CD4-positive, alpha-beta T cell treated with Interleukin-6 at 100 ng/mL for 8 hours (primary cell): ENCODE measurements around the gene U2AF1L4.

Experiments used
- DNase-seq: peaks from one replicate; pipeline ENCODE4 v3.0.0-alpha.2; 2020; ENCODE audit warnings: mixed read lengths, low spot score

The U2AF1L4 gene

GRCh38 chr19:35740423-35741202 lies 4.6 kb downstream of the U2AF1L4 start:
- DNase-seq: peak; percentile 95

GRCh38 chr19:35740108-35740422 lies 5.2 kb downstream of the U2AF1L4 start:
- no peak for DNase-seq

GRCh38 chr19:35739275-35740107 lies 5.7 kb downstream of the U2AF1L4 start:
- DNase-seq: no peak

DNA sequence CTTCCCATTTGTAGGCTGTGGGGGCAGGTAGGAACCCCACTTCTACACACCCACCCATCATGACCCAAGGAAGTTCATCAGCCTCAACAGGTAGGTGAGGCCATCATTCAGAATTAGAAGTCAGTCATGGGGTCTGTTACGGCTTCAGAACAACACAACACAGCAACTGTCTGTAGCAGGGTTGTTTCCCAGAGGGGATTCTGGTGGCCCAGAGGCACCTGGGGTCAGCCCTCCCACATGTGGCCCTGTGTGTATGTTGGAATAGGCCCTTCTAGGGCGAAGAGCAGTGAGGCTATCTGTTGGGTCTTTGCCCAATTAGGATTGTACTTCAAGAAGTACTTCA lies 6.4 kb downstream of the U2AF1L4 start:
- DNase-seq: no peak

DNA sequence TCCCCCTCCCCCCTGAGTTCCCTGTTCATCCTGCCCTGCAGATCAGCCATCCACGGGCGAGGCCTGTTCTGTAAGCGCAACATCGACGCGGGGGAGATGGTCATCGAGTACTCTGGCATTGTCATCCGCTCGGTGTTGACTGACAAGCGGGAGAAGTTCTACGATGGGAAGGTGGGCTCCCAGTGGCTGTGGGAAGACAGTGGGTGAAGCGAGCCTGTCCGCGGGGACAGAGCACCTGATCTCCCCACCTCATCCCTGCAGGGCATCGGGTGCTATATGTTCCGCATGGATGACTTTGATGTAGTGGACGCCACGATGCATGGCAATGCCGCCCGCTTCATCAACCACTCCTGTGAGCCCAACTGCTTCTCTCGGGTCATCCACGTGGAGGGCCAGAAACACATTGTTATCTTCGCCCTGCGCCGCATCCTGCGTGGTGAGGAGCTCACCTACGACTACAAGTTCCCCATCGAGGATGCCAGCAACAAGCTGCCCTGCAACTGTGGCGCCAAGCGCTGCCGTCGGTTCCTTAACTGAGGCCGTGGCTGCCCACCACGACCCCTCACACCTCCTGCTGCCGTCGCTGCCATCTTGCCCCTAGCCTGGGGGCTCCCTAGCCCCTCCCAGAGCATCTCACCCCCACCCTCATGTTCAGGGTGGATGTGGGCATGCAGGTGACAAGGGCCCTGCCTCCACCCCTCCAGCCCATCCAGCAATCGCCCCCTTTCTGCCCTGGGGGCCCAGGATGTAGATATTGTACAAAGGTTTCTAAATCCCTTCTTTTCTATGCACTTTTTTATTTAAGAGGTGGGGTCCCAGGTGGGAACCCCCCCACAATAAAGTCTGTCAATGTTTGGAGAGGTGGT lies 7.0 kb downstream of the U2AF1L4 start:
- DNase-seq: no peak

- DNase-seq: no peak
Measured at GRCh38 chr19:35736913-35737886, 8.0 kb downstream of the U2AF1L4 start.

- no peak for DNase-seq
Measured at GRCh38 chr19:35734889-35735288, 10.3 kb downstream of the U2AF1L4 start.

DNA sequence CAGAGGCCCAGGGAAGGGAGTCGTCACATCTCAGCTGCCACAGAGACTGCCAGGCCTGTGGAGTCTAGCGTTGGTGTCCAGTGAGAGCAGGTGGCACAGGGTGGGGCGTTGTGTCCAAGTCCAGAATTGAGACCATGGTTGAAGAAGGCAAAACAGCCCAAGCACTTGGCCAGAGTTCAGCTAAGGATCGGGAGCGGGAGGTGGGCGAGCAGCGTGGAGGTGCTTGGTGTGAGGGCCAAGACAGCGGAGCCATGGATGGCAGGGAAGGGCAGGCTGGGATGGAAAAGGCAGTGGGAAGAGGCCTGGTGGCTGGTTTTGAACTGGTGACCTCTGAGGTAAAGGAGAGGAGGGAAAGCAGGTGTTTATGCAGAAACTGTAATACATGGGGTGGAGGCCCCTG lies 10.9 kb downstream of the U2AF1L4 start:
- no peak for DNase-seq

DNA sequence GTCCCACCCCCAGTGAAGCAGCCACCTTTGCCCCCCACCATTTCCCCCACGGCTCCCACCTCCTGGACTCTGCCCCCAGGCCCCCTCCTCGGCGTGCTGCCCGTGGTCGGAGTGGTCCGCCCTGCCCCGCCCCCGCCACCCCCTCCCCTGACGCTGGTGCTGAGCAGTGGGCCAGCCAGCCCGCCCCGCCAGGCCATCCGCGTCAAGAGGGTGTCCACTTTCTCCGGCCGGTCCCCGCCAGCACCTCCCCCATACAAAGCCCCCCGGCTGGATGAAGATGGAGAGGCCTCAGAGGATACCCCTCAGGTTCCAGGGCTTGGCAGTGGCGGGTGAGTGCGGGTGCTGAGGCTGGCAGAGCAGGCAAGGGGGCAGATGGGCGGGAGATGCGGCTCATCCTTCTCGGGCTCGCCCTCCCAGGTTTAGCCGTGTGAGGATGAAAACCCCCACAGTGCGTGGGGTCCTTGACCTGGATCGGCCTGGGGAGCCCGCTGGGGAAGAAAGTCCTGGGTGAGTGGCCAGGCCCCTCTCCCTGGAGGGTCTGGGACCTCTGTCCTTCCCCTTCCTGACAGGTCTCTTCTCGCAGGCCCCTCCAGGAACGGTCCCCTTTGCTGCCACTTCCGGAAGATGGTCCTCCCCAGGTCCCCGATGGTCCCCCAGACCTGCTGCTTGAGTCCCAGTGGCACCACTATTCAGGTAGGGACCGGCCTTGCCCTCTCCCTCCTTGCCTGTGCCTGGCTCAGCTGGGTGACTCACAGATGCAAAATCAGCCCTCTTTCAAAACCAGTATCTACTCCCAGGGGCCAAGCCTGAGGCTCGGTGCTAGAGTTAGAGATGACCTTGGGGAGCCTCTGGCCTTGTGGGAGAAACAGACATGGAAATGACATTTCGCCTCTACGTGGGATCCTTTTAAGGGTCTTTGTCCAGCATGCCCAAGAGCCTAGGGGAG lies 11.8 kb downstream of the U2AF1L4 start:
- DNase-seq: no peak

DNA sequence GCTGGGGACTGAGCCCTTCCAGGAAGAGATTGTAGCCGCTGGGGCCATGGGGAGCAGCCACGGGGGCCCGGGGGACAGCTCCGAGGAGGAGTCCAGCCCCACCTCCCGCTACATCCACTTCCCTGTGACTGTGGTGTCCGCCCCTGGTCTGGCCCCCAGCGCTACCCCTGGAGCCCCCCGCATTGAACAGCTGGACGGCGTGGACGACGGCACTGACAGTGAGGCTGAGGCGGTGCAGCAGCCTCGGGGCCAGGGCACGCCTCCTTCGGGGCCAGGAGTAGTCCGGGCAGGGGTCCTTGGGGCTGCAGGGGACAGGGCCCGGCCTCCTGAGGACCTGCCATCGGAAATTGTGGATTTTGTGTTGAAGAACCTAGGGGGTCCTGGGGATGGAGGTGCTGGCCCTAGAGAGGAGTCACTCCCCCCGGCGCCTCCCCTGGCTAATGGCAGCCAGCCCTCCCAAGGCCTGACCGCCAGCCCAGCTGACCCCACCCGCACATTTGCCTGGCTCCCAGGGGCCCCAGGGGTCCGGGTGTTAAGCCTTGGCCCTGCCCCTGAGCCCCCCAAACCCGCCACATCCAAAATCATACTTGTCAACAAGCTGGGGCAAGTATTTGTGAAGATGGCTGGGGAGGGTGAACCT lies 12.6 kb downstream of the U2AF1L4 start:
- no peak for DNase-seq

GRCh38 chr19:35731779-35732405 lies 13.3 kb downstream of the U2AF1L4 start:
- DNase-seq: no peak

GRCh38 chr19:35731353-35731752 lies 13.9 kb downstream of the U2AF1L4 start:
- no peak for DNase-seq

DNA sequence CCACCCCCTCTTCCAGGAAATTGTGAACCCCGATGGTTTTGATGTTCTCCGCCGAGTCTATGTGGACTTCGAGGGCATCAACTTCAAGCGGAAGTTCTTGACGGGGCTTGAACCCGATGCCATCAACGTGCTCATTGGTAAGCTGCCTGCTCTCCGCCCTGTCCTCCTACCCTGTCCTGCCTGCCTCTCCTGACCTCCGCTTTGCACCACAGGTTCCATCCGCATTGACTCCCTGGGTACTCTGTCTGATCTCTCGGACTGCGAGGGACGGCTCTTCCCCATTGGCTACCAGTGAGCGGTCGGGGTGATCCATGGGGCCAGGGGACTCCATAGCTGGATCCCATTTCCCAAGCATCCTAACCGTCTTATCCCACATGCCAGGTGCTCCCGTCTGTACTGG lies 14.9 kb downstream of the U2AF1L4 start:
- DNase-seq: no peak

- DNase-seq: no peak
Measured at GRCh38 chr19:35729763-35730162, 15.5 kb downstream of the U2AF1L4 start.

DNA sequence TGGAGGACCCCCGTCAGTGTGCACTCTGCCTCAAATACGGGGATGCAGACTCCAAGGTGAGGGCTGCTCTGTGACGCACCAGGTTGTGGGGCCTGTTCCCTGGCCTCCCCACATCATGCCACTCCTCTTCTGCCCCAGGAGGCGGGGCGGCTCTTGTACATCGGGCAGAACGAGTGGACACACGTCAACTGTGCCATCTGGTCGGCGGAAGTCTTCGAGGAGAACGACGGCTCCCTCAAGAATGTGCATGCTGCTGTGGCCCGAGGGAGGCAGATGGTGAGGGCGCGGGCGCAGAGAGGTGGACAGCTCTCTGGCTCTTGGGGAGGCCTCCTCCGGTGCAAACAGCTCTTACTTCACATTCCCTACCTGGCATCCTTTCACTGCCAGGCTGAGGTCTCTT lies 16.2 kb downstream of the U2AF1L4 start:
- DNase-seq: no peak

DNA sequence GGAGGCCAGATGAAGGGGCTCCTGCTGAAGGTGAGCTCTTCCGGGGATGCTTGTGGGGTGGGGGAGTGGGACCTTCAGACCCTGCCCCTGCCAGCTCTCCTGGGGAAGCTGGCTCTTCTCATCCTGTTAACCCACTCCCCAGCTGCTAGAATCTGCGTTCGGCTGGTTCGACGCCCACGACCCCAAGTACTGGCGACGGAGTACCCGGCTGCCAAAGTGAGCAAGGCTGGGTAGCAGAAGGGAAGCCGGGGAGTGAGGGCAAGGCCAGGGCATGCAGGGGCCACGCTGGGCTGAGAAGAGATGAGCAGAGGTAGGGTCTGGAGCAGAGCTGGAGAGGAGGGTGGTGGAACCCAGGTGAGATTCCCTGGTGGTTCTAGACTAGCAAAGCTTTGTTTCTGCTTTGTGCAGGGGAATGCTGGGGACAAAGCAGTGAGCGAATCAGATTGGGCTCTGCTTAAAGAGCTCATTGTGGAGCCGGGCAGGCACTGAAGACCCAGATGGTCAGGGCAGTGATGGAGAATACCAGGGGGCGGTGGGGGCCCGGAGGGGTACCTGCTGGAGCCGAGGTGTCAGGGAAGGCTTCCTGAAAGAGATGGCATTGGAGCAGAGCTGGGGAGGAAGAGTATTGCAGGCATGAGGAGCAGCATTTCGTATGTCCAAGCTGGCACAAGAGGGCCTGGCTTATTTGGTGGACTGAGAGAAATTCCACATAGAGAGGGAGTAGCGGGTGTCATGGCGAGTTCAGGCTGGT lies 17.1 kb downstream of the U2AF1L4 start:
- DNase-seq: no peak

- DNase-seq: no peak
Measured at GRCh38 chr19:35727053-35727955, 17.9 kb downstream of the U2AF1L4 start.
